A673 (cell line): ENCODE data around the gene IGFL2. TPM values are rescaled to one million over a fixed set of nuclear protein-coding genes. Genes with fewer than 3 reads are reported as not detected.

Source experiments
- BruUV-seq: library from RNA; stranded (reverse); fragments of 400-500 nt; replicated peaks from 2 replicates; lab custom pipeline; 2021; lab: Mats Ljungman, UMichigan
- CTCF ChIA-PET: fragments of 300-600 bp; sonication (Branson Sonifier 250); formaldehyde crosslinking; loops from one replicate; lab custom pipeline; 2022; ENCODE audit warnings: antibody characterized with exemption; lab: Charles Lee
- POLR2A ChIA-PET: fragments of 300-600 bp; sonication (Branson Sonifier 250); formaldehyde crosslinking; loops from one replicate; lab custom pipeline; 2022; ENCODE audit warnings: antibody characterized with exemption; ENCODE audit not compliant: low non-redundant PET; lab: Charles Lee
- DNase-seq: peaks from one replicate; pipeline ENCODE4 v3.0.0-alpha.2; 2015; ENCODE audit warnings: low spot score
- H3K27ac ChIP-seq: fragments of 200-600 bp; sonication (generic); 2 replicates; pipeline ENCODE4 v1.5.1; 2016; ENCODE audit warnings: mixed run types, low read depth, mild to moderate bottlenecking, mixed read lengths, antibody characterized with exemption, low read length; ENCODE audit not compliant: poor library complexity, severe bottlenecking
- H3K27me3 ChIP-seq: fragments of 200-600 bp; sonication (generic); replicated peaks from 2 replicates; pipeline ENCODE4 v1.6.1; 2017; ENCODE audit warnings: mixed run types, low read depth, mild to moderate bottlenecking, mixed read lengths, antibody characterized with exemption, low read length; ENCODE audit not compliant: insufficient read depth, poor library complexity
- H3K36me3 ChIP-seq: fragments of 200-600 bp; sonication (generic); 2 replicates; pipeline ENCODE4 v1.6.1; 2016; ENCODE audit warnings: mixed run types, mild to moderate bottlenecking, mixed read lengths, antibody characterized with exemption, low read length; ENCODE audit not compliant: insufficient read depth, poor library complexity, severe bottlenecking
- H3K4me1 ChIP-seq: fragments of 200-600 bp; sonication (generic); 2 replicates; pipeline ENCODE4 v1.6.1; 2017; ENCODE audit warnings: mixed run types, mild to moderate bottlenecking, mixed read lengths, antibody characterized with exemption, low read length; ENCODE audit not compliant: insufficient read depth, poor library complexity, severe bottlenecking
- H3K4me3 ChIP-seq: fragments of 200-600 bp; sonication (generic); 2 replicates; pipeline ENCODE4 v1.5.1; 2016; ENCODE audit warnings: low read depth, mixed run types, mild to moderate bottlenecking, mixed read lengths, low read length; ENCODE audit not compliant: poor library complexity, severe bottlenecking
- H3K9me3 ChIP-seq: fragments of 200-600 bp; sonication (generic); 2 replicates; pipeline ENCODE4 v1.6.1; 2016; ENCODE audit warnings: mixed run types, low read depth, mild to moderate bottlenecking, mixed read lengths, antibody characterized with exemption, low read length; ENCODE audit not compliant: poor library complexity, severe bottlenecking
- EZH2 ChIP-seq: fragments of 200-600 bp; sonication (generic); IDR thresholded peaks from 2 replicates; pipeline ENCODE4 v1.6.1; 2017; ENCODE audit warnings: borderline replicate concordance, low read depth, mild to moderate bottlenecking, mixed read lengths, antibody characterized with exemption, low read length; ENCODE audit not compliant: poor library complexity, severe bottlenecking
- intact Hi-C: fragments of 100-400 bp; cut with micrococcal nuclease; formaldehyde crosslinking; loops from one replicate; pipeline ENCODE4 v1.10.0; 2022; ENCODE audit not compliant: unreplicated experiment
- total RNA-seq: library from RNA; stranded (reverse); gene quantifications from 2 replicates; pipeline ENCODE4 v1.2.3, GENCODE V29; 2021
- TF ChIP-seq, protein P1 (sequence below): fragments of 300-800, 200-600 bp; sonication (generic); conservative IDR thresholded peaks from 2 replicates; pipeline ENCODE4 v1.5.1; 2017; ENCODE audit warnings: low read depth, mild to moderate bottlenecking, antibody characterized with exemption, low read length, moderate library complexity, mixed read lengths

The IGFL2 gene
- total RNA-seq, 1 experiment from 2014 or later, result 0.45 TPM

- ChIA-PET CTCF (no interaction called here), POLR2A (no interaction called here)
- Histone ChIP-seq H3K4me3 (no peak overlapping the region), H3K27me3 (no peaks in the 10 kb centered on the region), H3K9me3 (no peaks in the 10 kb centered on the region), H3K36me3 (no peaks in the 10 kb centered on the region), H3K27ac (no peak overlapping the region), H3K4me1 (no peaks in the 10 kb centered on the region)
- intact Hi-C loops, result no loop called here
- no peak for DNase-seq
- TF ChIP-seq, protein P1, sequence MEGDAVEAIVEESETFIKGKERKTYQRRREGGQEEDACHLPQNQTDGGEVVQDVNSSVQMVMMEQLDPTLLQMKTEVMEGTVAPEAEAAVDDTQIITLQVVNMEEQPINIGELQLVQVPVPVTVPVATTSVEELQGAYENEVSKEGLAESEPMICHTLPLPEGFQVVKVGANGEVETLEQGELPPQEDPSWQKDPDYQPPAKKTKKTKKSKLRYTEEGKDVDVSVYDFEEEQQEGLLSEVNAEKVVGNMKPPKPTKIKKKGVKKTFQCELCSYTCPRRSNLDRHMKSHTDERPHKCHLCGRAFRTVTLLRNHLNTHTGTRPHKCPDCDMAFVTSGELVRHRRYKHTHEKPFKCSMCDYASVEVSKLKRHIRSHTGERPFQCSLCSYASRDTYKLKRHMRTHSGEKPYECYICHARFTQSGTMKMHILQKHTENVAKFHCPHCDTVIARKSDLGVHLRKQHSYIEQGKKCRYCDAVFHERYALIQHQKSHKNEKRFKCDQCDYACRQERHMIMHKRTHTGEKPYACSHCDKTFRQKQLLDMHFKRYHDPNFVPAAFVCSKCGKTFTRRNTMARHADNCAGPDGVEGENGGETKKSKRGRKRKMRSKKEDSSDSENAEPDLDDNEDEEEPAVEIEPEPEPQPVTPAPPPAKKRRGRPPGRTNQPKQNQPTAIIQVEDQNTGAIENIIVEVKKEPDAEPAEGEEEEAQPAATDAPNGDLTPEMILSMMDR, result no peak
- TF ChIP-seq EZH2, result no peak
- BruUV-seq, result no TSS peak
These were observed 22.6 kb upstream of the IGFL2 start for GRCh38 chr19:46125447-46125846.

DNA sequence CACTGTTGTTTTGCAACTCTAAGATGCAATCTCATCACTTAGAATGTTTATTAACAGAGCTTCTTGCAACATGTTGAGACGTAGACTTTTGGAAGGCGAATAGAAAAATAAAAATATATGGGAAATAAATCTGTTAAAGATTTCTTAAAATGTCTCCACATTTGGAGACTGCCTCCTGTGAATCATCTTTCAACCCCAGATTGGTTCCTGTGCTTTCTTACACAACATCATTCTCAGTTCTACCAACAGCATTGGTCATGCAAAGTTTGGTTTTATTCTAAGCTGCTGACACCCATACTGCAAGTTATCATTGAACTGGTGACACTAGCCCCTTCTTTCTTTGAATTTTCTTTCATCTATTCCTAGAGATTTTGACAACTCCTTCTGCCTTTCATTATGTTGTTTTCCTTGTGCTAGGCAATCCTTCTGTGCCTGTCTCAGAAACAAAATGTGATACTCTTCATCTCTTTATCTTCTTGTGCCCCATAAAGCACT, 21.9 kb upstream of the IGFL2 start:
- H3K27me3 ChIP-seq, result no peaks in the 10 kb centered on the region
- H3K36me3 ChIP-seq, result no peaks in the 10 kb centered on the region
- POLR2A ChIA-PET, result no interaction called here
- no peak overlapping the region for H3K4me3 ChIP-seq
- no peak for DNase-seq
- no peak for TF ChIP-seq EZH2
- TF ChIP-seq, protein P1, result no peak
- BruUV-seq, result no TSS peak
- no peaks in the 10 kb centered on the region for H3K4me1 ChIP-seq
- H3K9me3 ChIP-seq, result no peaks in the 10 kb centered on the region
- no peak overlapping the region for H3K27ac ChIP-seq
- intact Hi-C loops, result no loop called here
- CTCF ChIA-PET, result no interaction called here

DNA sequence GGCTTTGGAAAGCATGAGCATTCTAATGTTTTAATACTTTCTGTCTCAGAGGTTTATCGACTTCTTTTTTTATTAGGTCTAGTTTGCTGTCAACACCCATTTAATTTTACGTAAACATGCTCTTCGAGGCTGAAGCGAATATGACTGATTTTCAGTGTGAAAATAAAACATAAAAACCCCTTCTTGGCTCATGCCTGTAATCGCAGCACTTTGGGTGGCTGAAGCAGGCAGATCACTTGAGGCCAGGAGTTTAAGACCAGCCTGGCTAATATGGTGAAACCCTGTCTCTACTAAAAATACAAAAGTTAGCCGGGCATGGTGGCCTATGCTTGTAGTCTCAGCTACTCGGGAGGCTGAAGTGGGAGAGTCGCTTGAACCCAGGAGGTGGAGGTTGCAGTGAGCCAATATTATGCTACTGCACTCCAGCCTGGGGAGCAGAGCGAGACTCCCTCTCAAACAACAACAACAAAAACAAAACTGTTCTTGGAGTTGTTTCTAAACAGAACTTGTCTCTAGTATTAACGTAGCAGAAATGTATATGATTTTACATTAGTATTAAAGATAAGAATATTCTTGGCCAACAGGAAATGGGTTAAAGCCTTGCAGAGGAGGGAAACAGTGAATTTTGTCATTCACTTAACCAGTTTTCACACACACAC, 16.4 kb upstream of the IGFL2 start:
- Histone ChIP-seq H3K27me3 (no peaks in the 10 kb centered on the region), H3K9me3 (no peaks in the 10 kb centered on the region), H3K27ac (no peak overlapping the region), H3K36me3 (no peaks in the 10 kb centered on the region), H3K4me1 (peaks cover 23% of the 10 kb centered on the region), H3K4me3 (no peak overlapping the region)
- BruUV-seq, result no TSS peak
- intact Hi-C loops, result no loop called here
- POLR2A ChIA-PET, result no interaction called here
- CTCF ChIA-PET, result no interaction called here
- no peak for DNase-seq
- TF ChIP-seq EZH2, result no peak
- TF ChIP-seq, protein P1, result no peak
